HG03565 (cell line): ENCODE data around the gene TAL2.
"Not testable (repeated sequence)": the region's sequence is repeated elsewhere in the genome, so short reads cannot be mapped to it uniquely, and the experiment has no call there.

Experiments used
- ATAC-seq: cut with Tn5 transposase; IDR thresholded peaks from one replicate; pipeline ENCODE4 v1.9.1; 2021; ENCODE audit warnings: mild to moderate bottlenecking, moderate library complexity; ENCODE audit not compliant: unreplicated experiment

The TAL2 gene

GRCh38 chr9:105703638-105704037 is 41.4 kb downstream of the TAL2 start:
- ATAC-seq, result not testable (repeated sequence)

- ATAC-seq, result no peak
These were observed 43.9 kb downstream of the TAL2 start for GRCh38 chr9:105706156-105706555.

- ATAC-seq, result peak; percentile 64
These were observed 46.1 kb downstream of the TAL2 start for GRCh38 chr9:105708405-105708804.

- ATAC-seq, result no peak
These were observed 48.4 kb downstream of the TAL2 start for GRCh38 chr9:105710638-105711037.

GRCh38 chr9:105711867-105712266 is 49.6 kb downstream of the TAL2 start:
- no peak for ATAC-seq

- ATAC-seq, result no peak
These were observed 50.0 kb downstream of the TAL2 start for GRCh38 chr9:105712297-105712696.
